KMS-11 (cell line): ENCODE results near the gene SPTBN5.

ENCODE experiments used
- H2AFZ ChIP-seq: fragments of 200-600 bp; sonication (generic); 2 replicates; pipeline ENCODE4 v1.6.1; 2016; ENCODE audit warnings: antibody characterized with exemption, mixed run types, low read depth
- H3K27ac ChIP-seq: fragments of 200-600 bp; sonication (generic); 2 replicates; pipeline ENCODE4 v1.6.1; 2016; ENCODE audit warnings: mild to moderate bottlenecking, mixed run types
- H3K27me3 ChIP-seq: fragments of 200-600 bp; sonication (generic); 2 replicates; pipeline ENCODE4 v1.6.1; 2017; ENCODE audit warnings: mild to moderate bottlenecking, low read depth, mixed run types, moderate library complexity; ENCODE audit not compliant: insufficient read depth
- H3K36me3 ChIP-seq: fragments of 200-600 bp; sonication (generic); 2 replicates; pipeline ENCODE4 v1.6.1; 2017; ENCODE audit warnings: mild to moderate bottlenecking, mixed run types; ENCODE audit not compliant: insufficient read depth
- H3K4me1 ChIP-seq: fragments of 200-600 bp; sonication (generic); 2 replicates; pipeline ENCODE4 v1.6.1; 2016; ENCODE audit warnings: mild to moderate bottlenecking, low read depth, mixed run types; ENCODE audit not compliant: poor library complexity, severe bottlenecking
- H3K4me2 ChIP-seq: fragments of 200-600 bp; sonication (generic); 2 replicates; pipeline ENCODE4 v1.7.0; 2016; ENCODE audit warnings: mild to moderate bottlenecking, mixed run types
- H3K4me3 ChIP-seq: fragments of 200-600 bp; sonication (generic); IDR thresholded peaks from 2 replicates; pipeline ENCODE4 v1.6.1; 2017; ENCODE audit warnings: low read depth, low read length, mixed read lengths; ENCODE audit not compliant: insufficient read depth
- H3K79me2 ChIP-seq: fragments of 200-600 bp; sonication (generic); 2 replicates; pipeline ENCODE4 v1.6.1; 2016; ENCODE audit warnings: low read depth, mixed run types; ENCODE audit not compliant: insufficient read depth
- H3K9ac ChIP-seq: fragments of 200-600 bp; sonication (generic); 2 replicates; pipeline ENCODE4 v1.6.1; 2016; ENCODE audit warnings: mild to moderate bottlenecking, mixed run types
- H4K20me1 ChIP-seq: fragments of 200-600 bp; sonication (generic); 2 replicates; pipeline ENCODE4 v1.6.1; 2016; ENCODE audit warnings: mild to moderate bottlenecking, mixed run types; ENCODE audit not compliant: insufficient read depth
- TF ChIP-seq, protein P1 (sequence below): fragments of 200-600 bp; sonication (generic); conservative IDR thresholded peaks from 2 replicates; pipeline ENCODE4 v1.6.1; 2017; ENCODE audit warnings: low read depth, mild to moderate bottlenecking, antibody characterized with exemption, low read length, moderate library complexity, mixed read lengths

The SPTBN5 gene

DNA sequence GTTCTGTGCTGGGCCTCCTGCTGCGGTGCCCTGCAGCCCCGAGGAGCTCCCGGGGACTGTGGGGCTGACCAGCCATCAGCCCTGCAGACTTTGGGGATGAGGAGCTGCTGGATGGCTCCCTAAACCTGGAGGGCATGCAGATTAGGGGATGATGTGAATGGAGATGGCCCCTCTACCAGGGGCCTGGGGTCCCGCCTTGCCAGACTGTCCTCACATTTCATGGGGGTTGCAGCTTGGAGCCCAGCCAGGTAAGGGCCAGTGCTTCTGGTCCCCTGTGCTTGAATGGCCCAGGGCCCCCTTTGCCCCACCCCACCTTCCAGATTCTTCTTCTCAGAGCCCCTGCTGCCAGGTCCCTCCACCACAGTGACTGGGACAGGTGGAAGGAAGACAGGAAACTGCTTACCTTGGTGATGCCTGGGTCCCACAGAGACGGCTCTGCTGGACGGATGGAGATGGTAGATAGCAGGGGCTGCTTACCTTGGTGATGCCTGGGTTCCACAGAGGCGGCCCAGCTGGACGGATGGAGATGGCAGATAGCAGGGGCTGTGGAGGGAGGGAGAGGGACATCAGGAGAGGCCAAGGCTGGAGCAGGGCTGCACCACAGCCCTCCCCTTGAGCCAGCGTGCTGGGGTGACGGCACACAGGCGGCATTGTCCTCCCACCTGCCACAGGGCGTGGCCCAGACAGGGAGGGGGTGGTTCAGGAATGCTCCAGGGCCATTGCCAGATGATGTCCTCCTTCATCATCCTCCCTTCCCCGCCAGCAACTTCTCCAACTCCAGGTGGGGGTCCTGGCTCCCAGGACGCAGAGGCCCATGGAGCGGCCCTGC, at the start of gene SPTBN5:
TSS of gene SPTBN5 (minus strand) at position 632 of the 829 bp plus-strand sequence. CDS start at position 76, 556 bp downstream.
- Histone ChIP-seq H2AFZ (no peak within 1 kb of the TSS), H3K9ac (no peak within 1 kb of the TSS), H3K4me1 (peaks cover 1% of the 10 kb centered on the region), H3K36me3 (no peaks in the 10 kb centered on the region), H3K27ac (no peak within 1 kb of the TSS), H3K79me2 (no peaks in the 10 kb centered on the region), H4K20me1 (no peaks in the 10 kb centered on the region), H3K4me2 (no peak within 1 kb of the TSS), H3K4me3 (no peak within 1 kb of the TSS), H3K27me3 (no peaks in the 10 kb centered on the region)
- TF ChIP-seq, protein P1, sequence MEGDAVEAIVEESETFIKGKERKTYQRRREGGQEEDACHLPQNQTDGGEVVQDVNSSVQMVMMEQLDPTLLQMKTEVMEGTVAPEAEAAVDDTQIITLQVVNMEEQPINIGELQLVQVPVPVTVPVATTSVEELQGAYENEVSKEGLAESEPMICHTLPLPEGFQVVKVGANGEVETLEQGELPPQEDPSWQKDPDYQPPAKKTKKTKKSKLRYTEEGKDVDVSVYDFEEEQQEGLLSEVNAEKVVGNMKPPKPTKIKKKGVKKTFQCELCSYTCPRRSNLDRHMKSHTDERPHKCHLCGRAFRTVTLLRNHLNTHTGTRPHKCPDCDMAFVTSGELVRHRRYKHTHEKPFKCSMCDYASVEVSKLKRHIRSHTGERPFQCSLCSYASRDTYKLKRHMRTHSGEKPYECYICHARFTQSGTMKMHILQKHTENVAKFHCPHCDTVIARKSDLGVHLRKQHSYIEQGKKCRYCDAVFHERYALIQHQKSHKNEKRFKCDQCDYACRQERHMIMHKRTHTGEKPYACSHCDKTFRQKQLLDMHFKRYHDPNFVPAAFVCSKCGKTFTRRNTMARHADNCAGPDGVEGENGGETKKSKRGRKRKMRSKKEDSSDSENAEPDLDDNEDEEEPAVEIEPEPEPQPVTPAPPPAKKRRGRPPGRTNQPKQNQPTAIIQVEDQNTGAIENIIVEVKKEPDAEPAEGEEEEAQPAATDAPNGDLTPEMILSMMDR: no peak

DNA sequence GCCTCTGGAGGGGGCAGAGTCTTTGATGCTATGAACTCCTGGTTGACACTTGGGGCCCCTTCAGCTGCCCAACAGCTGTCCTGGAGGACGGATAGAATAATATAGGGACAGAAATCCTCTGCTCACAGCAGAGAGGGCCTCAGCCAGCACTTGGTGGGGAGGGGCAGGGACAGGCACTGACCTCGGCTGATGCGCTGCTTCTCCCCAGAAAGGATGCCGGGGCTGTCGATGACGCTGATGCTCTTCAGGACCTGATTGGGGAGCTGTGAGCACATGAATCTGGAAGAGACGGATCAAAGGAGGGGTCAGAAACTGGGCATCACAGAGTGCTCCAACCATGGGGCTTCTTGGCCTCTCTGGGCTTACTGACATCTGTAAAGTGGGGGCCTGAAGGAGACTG, 49.0 kb upstream of the SPTBN5 start:
- H3K4me1 ChIP-seq: no peaks in the 10 kb centered on the region
- TF ChIP-seq, protein P1: no peak

DNA sequence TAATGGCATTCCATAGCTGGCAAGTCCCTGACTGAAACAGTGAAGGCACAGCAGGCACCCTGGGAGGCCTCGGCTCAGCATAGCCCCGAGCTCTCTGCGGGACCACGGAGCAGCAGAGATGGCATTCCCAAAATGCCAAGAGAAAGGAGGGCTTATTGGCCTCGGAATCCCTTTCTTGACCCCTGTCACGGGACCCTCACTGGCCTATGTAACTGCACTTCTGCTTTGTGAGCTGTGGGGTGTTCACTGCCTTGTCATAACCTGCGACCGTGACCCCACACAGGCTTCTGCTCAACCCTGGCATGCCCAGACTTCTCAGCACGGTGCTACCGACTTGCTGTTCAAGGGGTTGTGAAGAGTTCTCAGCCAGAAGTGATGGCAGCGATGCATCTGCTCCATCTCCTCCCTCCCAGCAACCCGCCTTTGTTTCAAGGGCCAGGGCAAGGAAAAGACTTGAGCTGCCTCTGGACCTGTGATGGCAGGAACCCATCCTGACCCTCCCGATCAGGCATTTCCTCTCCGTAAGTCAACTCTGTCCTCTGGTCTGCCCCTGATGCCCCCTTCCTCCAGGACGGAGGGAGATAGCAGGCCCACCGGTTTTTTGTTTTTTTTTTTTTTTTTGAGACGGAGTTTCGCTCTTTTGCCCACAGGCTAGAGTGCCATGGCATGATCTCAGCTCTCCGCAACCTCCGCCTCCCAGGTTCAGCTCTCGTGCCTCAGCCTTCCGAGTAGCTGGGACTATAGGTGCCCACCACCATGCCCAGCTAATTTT, 48.0 kb upstream of the SPTBN5 start:
- Histone ChIP-seq H3K4me1 (no peaks in the 10 kb centered on the region), H4K20me1 (no peaks in the 10 kb centered on the region), H3K4me3 (no peak overlapping the region), H2AFZ (no peak overlapping the region), H3K36me3 (no peaks in the 10 kb centered on the region), H3K79me2 (no peaks in the 10 kb centered on the region), H3K9ac (no peak overlapping the region), H3K4me2 (no peak overlapping the region), H3K27ac (no peak overlapping the region), H3K27me3 (no peaks in the 10 kb centered on the region)
- TF ChIP-seq, protein P1: no peak

More for the DNA sequence above, 49.0 kb upstream of the SPTBN5 start:
- no peaks in the 10 kb centered on the region for H3K27me3 ChIP-seq
- H3K4me2 ChIP-seq: no peak overlapping the region
- H4K20me1 ChIP-seq: no peaks in the 10 kb centered on the region
- no peak overlapping the region for H3K27ac ChIP-seq
- H3K4me3 ChIP-seq: no peak overlapping the region
- no peaks in the 10 kb centered on the region for H3K79me2 ChIP-seq
- H3K36me3 ChIP-seq: no peaks in the 10 kb centered on the region
- H3K9ac ChIP-seq: no peak overlapping the region
- no peak overlapping the region for H2AFZ ChIP-seq

DNA sequence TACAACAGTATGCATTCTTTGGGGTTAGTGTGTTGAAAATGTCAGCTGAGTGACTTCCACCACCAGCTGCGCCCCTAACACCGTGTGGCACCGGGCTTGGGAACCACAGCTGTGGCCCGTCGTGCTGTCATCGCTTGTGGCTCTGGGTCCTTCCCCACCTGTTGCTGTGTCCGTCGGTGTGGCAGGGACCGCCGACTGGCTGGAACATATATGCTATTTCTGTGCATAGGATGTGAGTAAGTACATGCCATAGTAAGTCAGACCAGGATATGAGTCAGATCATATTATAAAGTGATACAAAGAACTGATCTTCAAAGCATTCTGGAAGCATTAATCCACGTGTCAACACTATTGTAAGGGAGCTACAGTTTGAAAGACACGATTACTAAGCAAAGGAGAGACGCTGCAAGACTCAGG, 46.6 kb upstream of the SPTBN5 start:
- Histone ChIP-seq H3K4me2 (no peak overlapping the region), H3K9ac (no peak overlapping the region), H4K20me1 (no peaks in the 10 kb centered on the region), H3K36me3 (no peaks in the 10 kb centered on the region), H3K4me1 (peaks cover 14% of the 10 kb centered on the region), H3K27ac (no peak overlapping the region), H3K4me3 (no peak overlapping the region), H2AFZ (no peak overlapping the region), H3K79me2 (no peaks in the 10 kb centered on the region), H3K27me3 (no peaks in the 10 kb centered on the region)
- TF ChIP-seq, protein P1: no peak
